OCI-LY1 (cell line): ENCODE results near the gene RAX2.
"Not testable (repeated sequence)": the region's sequence is repeated elsewhere in the genome, so short reads cannot be mapped to it uniquely, and the experiment has no call there.

Experiments used
- H2AFZ ChIP-seq: fragments of 200-600 bp; sonication (generic), shearing (Covaris generic); 2 replicates; pipeline ENCODE4 v1.6.0; 2014; ENCODE audit warnings: antibody characterized with exemption, mild to moderate bottlenecking, low read length
- H3F3A ChIP-seq: fragments of 200-600 bp; sonication (generic), shearing (Covaris generic); 2 replicates; pipeline ENCODE4 v1.6.0; 2014; ENCODE audit warnings: mild to moderate bottlenecking, antibody characterized with exemption, low read length, moderate library complexity; ENCODE audit not compliant: insufficient read depth
- H3K27ac ChIP-seq: fragments of 200-600 bp; sonication (generic); 2 replicates; pipeline ENCODE4 v1.5.1; 2014; ENCODE audit warnings: low read length, mixed run types, mild to moderate bottlenecking, low read depth; ENCODE audit not compliant: poor library complexity, severe bottlenecking
- H3K27me3 ChIP-seq: fragments of 200-600 bp; sonication (generic); 2 replicates; pipeline ENCODE4 v1.6.0; 2014; ENCODE audit warnings: antibody characterized with exemption, mild to moderate bottlenecking, low read length, moderate library complexity; ENCODE audit not compliant: insufficient read depth
- H3K36me3 ChIP-seq: fragments of 200-600 bp; sonication (generic); 2 replicates; pipeline ENCODE4 v1.6.1; 2014; ENCODE audit warnings: mild to moderate bottlenecking, antibody characterized with exemption, low read length, moderate library complexity, mixed read lengths; ENCODE audit not compliant: insufficient read depth
- H3K4me1 ChIP-seq: fragments of 200-600 bp; sonication (generic); 2 replicates; pipeline ENCODE4 v1.5.1; 2014; ENCODE audit warnings: mild to moderate bottlenecking, low read length, moderate library complexity; ENCODE audit not compliant: insufficient read depth, severe bottlenecking
- H3K4me2 ChIP-seq: fragments of 200-600 bp; sonication (generic), shearing (Covaris generic); 2 replicates; pipeline ENCODE4 v1.6.1; 2014; ENCODE audit warnings: low read length
- H3K4me3 ChIP-seq: fragments of 200-600 bp; sonication (generic); 2 replicates; pipeline ENCODE4 v1.5.1; 2014; ENCODE audit warnings: low read length, low read depth, mild to moderate bottlenecking, mixed read lengths; ENCODE audit not compliant: poor library complexity, severe bottlenecking
- H3K79me2 ChIP-seq: fragments of 200-600 bp; shearing (Covaris generic); 2 replicates; pipeline ENCODE4 v1.6.1; 2016; ENCODE audit warnings: mixed run types, low read length, mixed read lengths; ENCODE audit not compliant: insufficient read depth
- H3K9ac ChIP-seq: fragments of 200-600 bp; sonication (generic), shearing (Covaris generic); 2 replicates; pipeline ENCODE4 v1.6.1; 2014; ENCODE audit warnings: mild to moderate bottlenecking, low read length, mixed read lengths
- H3K9me2 ChIP-seq: fragments of 200-600 bp; sonication (generic), shearing (Covaris generic); 2 replicates; pipeline ENCODE4 v1.6.1; 2014; ENCODE audit warnings: low read depth, mild to moderate bottlenecking, low read length, mixed read lengths
- H3K9me3 ChIP-seq: fragments of 200-600 bp; shearing (Covaris generic); 2 replicates; pipeline ENCODE4 v1.6.1; 2014; ENCODE audit warnings: low read length, mixed read lengths
- H4K20me1 ChIP-seq: fragments of 200-600 bp; sonication (generic), shearing (Covaris generic); 2 replicates; pipeline ENCODE4 v1.6.0; 2016; ENCODE audit warnings: mild to moderate bottlenecking, low read length; ENCODE audit not compliant: insufficient read depth
- CTCF ChIP-seq: fragments of 200-600 bp; sonication (generic), shearing (Covaris generic); IDR thresholded peaks from 2 replicates; pipeline ENCODE4 v1.5.1; 2017; ENCODE audit warnings: mild to moderate bottlenecking, antibody characterized with exemption, low read length, moderate library complexity, mixed read lengths
- EZH2 ChIP-seq: fragments of 200-600 bp; sonication (generic), shearing (Covaris generic); IDR thresholded peaks from 2 replicates; pipeline ENCODE4 v1.8.0; 2017; ENCODE audit warnings: borderline replicate concordance, mixed run types, mild to moderate bottlenecking, antibody characterized with exemption, low read length, moderate library complexity, mixed read lengths

RAX2 gene

GRCh38 chr19:3818918-3819317, 46.9 kb upstream of the RAX2 start:
- H4K20me1 ChIP-seq: no peaks in the 10 kb centered on the region
- H2AFZ ChIP-seq: no peak overlapping the region
- H3K4me1 ChIP-seq: no peaks in the 10 kb centered on the region
- H3F3A ChIP-seq: no peaks in the 10 kb centered on the region
- peaks cover 13% of the 10 kb centered on the region; the same call in 1 of the 2 replicates for H3K27me3 ChIP-seq
- H3K9ac ChIP-seq: no peak overlapping the region
- no peaks in the 10 kb centered on the region for H3K9me2 ChIP-seq
- no peaks in the 10 kb centered on the region for H3K9me3 ChIP-seq
- no peaks in the 10 kb centered on the region for H3K79me2 ChIP-seq
- TF ChIP-seq CTCF (no peak), EZH2 (no peak)
- H3K36me3 ChIP-seq: no peaks in the 10 kb centered on the region
- H3K4me3 ChIP-seq: no peak overlapping the region
- H3K27ac ChIP-seq: no peak overlapping the region
- H3K4me2 ChIP-seq: no peak overlapping the region

GRCh38 chr19:3818466-3818865, 46.4 kb upstream of the RAX2 start:
- Histone ChIP-seq H3K9ac (no peak overlapping the region), H3K9me2 (no peaks in the 10 kb centered on the region), H3K4me1 (no peaks in the 10 kb centered on the region), H3F3A (no peaks in the 10 kb centered on the region), H3K4me3 (no peak overlapping the region), H3K79me2 (no peaks in the 10 kb centered on the region), H4K20me1 (no peaks in the 10 kb centered on the region), H3K27me3 (peaks cover 8% of the 10 kb centered on the region; the same call in 1 of the 2 replicates), H2AFZ (no peak overlapping the region), H3K9me3 (no peaks in the 10 kb centered on the region), H3K4me2 (no peak overlapping the region), H3K36me3 (no peaks in the 10 kb centered on the region), H3K27ac (no peak overlapping the region)
- TF ChIP-seq EZH2: no peak

DNA sequence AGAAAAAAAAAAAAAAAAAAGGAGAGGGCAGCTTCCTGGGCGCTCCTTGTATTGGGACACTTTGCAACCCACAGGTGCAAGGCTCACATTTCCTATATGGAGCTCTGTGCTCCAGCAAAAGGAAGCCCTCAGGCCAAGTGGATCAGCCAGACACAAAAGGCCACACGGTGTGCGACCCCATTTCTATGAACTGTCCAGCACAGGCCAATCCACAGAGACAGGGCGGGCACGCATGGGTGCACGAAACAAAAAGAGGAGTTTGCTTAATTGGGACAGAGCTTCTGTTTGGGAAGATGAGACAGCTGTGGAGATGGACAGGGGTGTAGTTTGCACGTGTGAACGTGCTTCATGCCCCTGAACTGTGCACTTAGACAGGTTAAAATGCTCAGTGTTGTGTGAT, 45.7 kb upstream of the RAX2 start:
- H3K79me2 ChIP-seq: no peaks in the 10 kb centered on the region
- H3K4me2 ChIP-seq: no peak overlapping the region
- no peak overlapping the region for H2AFZ ChIP-seq
- H3K27me3 ChIP-seq: peaks cover 7% of the 10 kb centered on the region; the same call in 1 of the 2 replicates
- TF ChIP-seq EZH2 (no peak), CTCF (no peak)
- no peaks in the 10 kb centered on the region for H4K20me1 ChIP-seq
- H3K9me3 ChIP-seq: no peaks in the 10 kb centered on the region
- H3K9ac ChIP-seq: no peak overlapping the region
- no peaks in the 10 kb centered on the region for H3K4me1 ChIP-seq
- no peaks in the 10 kb centered on the region for H3K9me2 ChIP-seq
- H3F3A ChIP-seq: no peaks in the 10 kb centered on the region
- no peaks in the 10 kb centered on the region for H3K36me3 ChIP-seq
- H3K27ac ChIP-seq: no peak overlapping the region
- H3K4me3 ChIP-seq: no peak overlapping the region

- Histone ChIP-seq H3K9ac (no peak overlapping the region), H3K4me1 (peaks cover 5% of the 10 kb centered on the region), H3F3A (no peaks in the 10 kb centered on the region), H3K27ac (no peak overlapping the region), H3K9me3 (no peaks in the 10 kb centered on the region), H3K9me2 (no peaks in the 10 kb centered on the region), H3K36me3 (no peaks in the 10 kb centered on the region), H3K79me2 (no peaks in the 10 kb centered on the region), H3K27me3 (peaks cover 7% of the 10 kb centered on the region; the same call in 1 of the 2 replicates), H4K20me1 (no peaks in the 10 kb centered on the region), H2AFZ (no peak overlapping the region), H3K4me3 (no peak overlapping the region), H3K4me2 (no peak overlapping the region)
- TF ChIP-seq EZH2 (no peak), CTCF (no peak)
These were observed 44.7 kb upstream of the RAX2 start for GRCh38 chr19:3816566-3817218.

DNA sequence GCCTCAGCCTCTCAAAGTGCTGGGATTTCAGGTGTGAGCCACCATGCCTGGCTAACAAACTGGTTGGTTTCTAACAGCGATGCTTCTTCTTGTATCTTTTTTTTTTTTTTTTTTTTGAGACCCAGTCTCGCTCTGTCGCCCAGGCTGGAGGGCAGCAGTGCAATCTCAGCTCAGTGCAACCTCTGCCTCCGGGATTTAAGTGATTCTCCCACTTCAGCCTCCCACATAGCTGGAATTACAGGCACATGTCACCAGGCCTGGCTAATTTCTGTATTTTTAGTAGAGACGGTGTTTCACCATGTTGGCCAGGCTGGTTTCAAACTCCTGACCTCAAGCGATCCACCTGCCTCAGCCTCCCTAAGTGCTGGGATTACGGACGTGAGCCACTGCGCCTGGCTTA, 44.1 kb upstream of the RAX2 start:
- not testable (repeated sequence) for H3K9me2 ChIP-seq

More for the DNA sequence above, 44.1 kb upstream of the RAX2 start:
- H3F3A ChIP-seq, H3K4me2 ChIP-seq, H3K4me3 ChIP-seq, H2AFZ ChIP-seq, H3K27me3 ChIP-seq, H3K9ac ChIP-seq, H3K4me1 ChIP-seq, H3K79me2 ChIP-seq, H4K20me1 ChIP-seq, H3K36me3 ChIP-seq, H3K9me3 ChIP-seq, H3K27ac ChIP-seq: not testable (repeated sequence)
